ENCODE data around the gene ADH1B. TPM values are rescaled to one million over a fixed set of nuclear protein-coding genes. Genes with fewer than 3 reads are reported as not detected.

Gene ADH1B
- total and polyA plus RNA-seq, 2 of the 4 experiments (the other 2 are of a cell fraction), result 0.36 to 0.46 TPM

DNA sequence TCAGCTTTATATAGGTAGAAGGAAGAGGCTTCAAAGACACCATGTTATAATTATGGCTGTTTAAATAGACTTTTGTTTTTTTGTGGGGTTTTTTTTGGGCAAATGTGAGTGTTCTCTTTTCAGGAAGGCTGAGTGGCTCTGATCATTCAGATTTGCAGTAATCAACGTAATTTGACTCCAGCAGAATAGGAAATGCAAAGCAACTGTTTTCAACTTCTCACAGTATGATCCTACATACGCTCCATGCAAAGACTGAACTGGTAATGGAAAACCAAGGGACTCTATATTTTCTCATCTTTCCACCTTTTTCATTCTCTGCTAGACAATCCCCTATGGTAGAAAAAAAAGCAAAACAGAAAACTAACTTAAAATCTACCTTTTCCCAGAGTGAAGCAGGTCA is 10.8 kb downstream of the ADH1B start:
- Histone ChIP-seq H2BK20ac (ENCODE audit: low read depth, low read length) (no peak overlapping the region), H3K9ac (ENCODE audit: low read depth, low read length) (no peak overlapping the region), H3K18ac (ENCODE audit: low read depth, low read length) (no peak overlapping the region), H4K20me1 (ENCODE audit: insufficient read depth, low read length) (no peaks in the 10 kb centered on the region), H2AFZ (replicated peaks; ENCODE audit: low read length, poor library complexity) (no peak overlapping the region), H3K4me2 (ENCODE audit: low read depth, low read length) (no peak overlapping the region), H3K27ac (ENCODE audit: insufficient read depth, low read length) (no peak overlapping the region), H3K79me1 (ENCODE audit: low read depth in 1 of 2, low read length in 2 of 2) (no peaks in the 10 kb centered on the region), H3K4ac (ENCODE audit: low read depth, low read length) (no peak overlapping the region), H2AK9ac (replicated peaks; ENCODE audit: low read depth, low read length, poor library complexity) (no peak overlapping the region), H3K27me3 (ENCODE audit: control insufficient read depth, insufficient read depth, low read length) (no peaks in the 10 kb centered on the region), H3K36me3 (ENCODE audit: control insufficient read depth, insufficient read depth, low read length) (peaks cover 14% of the 10 kb centered on the region; the same call in 1 of the 2 replicates), H3K9me1 (ENCODE audit: insufficient read depth, low read length) (no peaks in the 10 kb centered on the region), H3K4me1 (ENCODE audit: control insufficient read depth, insufficient read depth, low read length) (no peaks in the 10 kb centered on the region), H3K4me3 (ENCODE audit: insufficient read depth, low read depth, low read length) (no peak overlapping the region), H3K56ac (ENCODE audit: extremely low read depth, insufficient read depth, low read length) (no peak overlapping the region), H4K8ac (ENCODE audit: low read depth in 2 of 2, low read length in 2 of 2) (no peak overlapping the region), H2BK5ac (ENCODE audit: low read depth, low read length, poor library complexity, severe bottlenecking) (no peak overlapping the region), H3K14ac (replicated peaks; ENCODE audit: low read depth, low read length) (no peak overlapping the region), H4K91ac (ENCODE audit: insufficient read depth, low read depth, low read length) (no peak overlapping the region), H3K23ac (ENCODE audit: low read depth, low read length) (no peak overlapping the region), H4K5ac (ENCODE audit: low read depth, low read length) (no peak overlapping the region), H2BK120ac (ENCODE audit: low read depth, low read length) (no peak overlapping the region; the same call in 1 of the 2 replicates), H3K9me3 (ENCODE audit: control insufficient read depth, insufficient read depth, low read length) (no peaks in the 10 kb centered on the region), H2AK5ac (ENCODE audit: low read depth, low read length) (no peak overlapping the region), H2BK15ac (ENCODE audit: low read depth, low read length) (no peak overlapping the region)
- intact Hi-C loops (cut with micrococcal nuclease) (no loop called here), in situ Hi-C loops (cut with MboI; ENCODE audit: low sequenced_read_pairs) (no loop called here), dilution Hi-C loops (cut with HindIII; ENCODE audit: low sequenced_read_pairs, unreplicated experiment) (no loop called here)
- BruUV-seq (replicated peaks), result no TSS peak
- no peak for DNase-seq
- ChIA-PET POLR2A (ENCODE audit: unreplicated experiment) (no interaction called here), CTCF (interaction anchor here (1.1 kb wide), 1 partner anchor 9 kb away, joined by 3 read pairs; no protein-coding TSS in a partner anchor)
- no CpG with 5 or more reads among the region's 2 CpGs for WGBS, 2 experiments (ENCODE audit: extremely low coverage in 2 of 2, insufficient read length in 1 of 2)
- no peak for ATAC-seq (ENCODE audit: low read depth)
- TF ChIP-seq NFE2L2 (IDR thresholded peaks at IDR 0.05; ENCODE audit: low read depth, low read length), result no peak
- no peak for TF ChIP-seq CHD1 (IDR thresholded peaks at IDR 0.05; ENCODE audit: low read depth, low read length)
- TF ChIP-seq CEBPB (IDR thresholded peaks at IDR 0.05; ENCODE audit: low read depth, low read length), result no peak
- no peak for TF ChIP-seq MAFK (IDR thresholded peaks at IDR 0.05; ENCODE audit: low read depth, low read length)
- TF ChIP-seq FOS (IDR thresholded peaks at IDR 0.05; ENCODE audit: low read depth, low read length), result no peak
- TF ChIP-seq, protein P1, sequence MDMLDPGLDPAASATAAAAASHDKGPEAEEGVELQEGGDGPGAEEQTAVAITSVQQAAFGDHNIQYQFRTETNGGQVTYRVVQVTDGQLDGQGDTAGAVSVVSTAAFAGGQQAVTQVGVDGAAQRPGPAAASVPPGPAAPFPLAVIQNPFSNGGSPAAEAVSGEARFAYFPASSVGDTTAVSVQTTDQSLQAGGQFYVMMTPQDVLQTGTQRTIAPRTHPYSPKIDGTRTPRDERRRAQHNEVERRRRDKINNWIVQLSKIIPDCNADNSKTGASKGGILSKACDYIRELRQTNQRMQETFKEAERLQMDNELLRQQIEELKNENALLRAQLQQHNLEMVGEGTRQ (IDR thresholded peaks at IDR 0.05; ENCODE audit: low read depth, low read length), result no peak
